GM12864 (cell line): ENCODE data around the gene RASAL2.

Experiments
- DNase-seq: peaks from one replicate; pipeline ENCODE4 v3.0.0-alpha.2; 2011; ENCODE audit warnings: low read depth
- H3K4me3 ChIP-seq: 2 replicates; pipeline ENCODE4 v1.5.1; 2011; ENCODE audit warnings: mild to moderate bottlenecking, low read depth, low read length, control low read depth
- TF ChIP-seq, protein P1 (sequence below): IDR thresholded peaks from 2 replicates; pipeline ENCODE4 v1.5.1; 2011; ENCODE audit warnings: low read depth, mild to moderate bottlenecking, moderate library complexity, low read length, control low read depth, inconsistent platforms; ENCODE audit errors: missing control alignments

Gene RASAL2

GRCh38 chr1:178456472-178456871 is 362.6 kb downstream of the RASAL2 start:
- no peak for DNase-seq
- TF ChIP-seq, protein P1, sequence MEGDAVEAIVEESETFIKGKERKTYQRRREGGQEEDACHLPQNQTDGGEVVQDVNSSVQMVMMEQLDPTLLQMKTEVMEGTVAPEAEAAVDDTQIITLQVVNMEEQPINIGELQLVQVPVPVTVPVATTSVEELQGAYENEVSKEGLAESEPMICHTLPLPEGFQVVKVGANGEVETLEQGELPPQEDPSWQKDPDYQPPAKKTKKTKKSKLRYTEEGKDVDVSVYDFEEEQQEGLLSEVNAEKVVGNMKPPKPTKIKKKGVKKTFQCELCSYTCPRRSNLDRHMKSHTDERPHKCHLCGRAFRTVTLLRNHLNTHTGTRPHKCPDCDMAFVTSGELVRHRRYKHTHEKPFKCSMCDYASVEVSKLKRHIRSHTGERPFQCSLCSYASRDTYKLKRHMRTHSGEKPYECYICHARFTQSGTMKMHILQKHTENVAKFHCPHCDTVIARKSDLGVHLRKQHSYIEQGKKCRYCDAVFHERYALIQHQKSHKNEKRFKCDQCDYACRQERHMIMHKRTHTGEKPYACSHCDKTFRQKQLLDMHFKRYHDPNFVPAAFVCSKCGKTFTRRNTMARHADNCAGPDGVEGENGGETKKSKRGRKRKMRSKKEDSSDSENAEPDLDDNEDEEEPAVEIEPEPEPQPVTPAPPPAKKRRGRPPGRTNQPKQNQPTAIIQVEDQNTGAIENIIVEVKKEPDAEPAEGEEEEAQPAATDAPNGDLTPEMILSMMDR = no peak

DNA sequence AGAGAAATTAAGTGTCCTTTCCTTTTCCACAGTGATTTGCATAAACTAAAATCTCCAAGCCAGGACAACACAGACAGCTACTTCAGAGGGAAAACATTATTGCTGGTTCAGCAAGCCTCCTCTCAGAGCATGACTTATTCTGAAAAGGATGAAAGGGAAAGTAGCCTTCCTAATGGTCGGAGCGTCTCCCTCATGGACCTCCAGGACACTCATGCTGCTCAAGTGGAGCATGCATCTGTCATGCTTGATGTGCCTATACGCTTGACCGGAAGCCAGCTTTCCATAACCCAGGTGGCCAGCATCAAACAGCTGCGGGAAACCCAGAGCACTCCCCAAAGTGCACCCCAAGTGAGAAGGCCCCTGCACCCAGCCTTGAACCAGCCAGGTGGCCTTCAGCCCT is 363.7 kb downstream of the RASAL2 start:
- no peak overlapping the region for H3K4me3 ChIP-seq
- DNase-seq = no peak
- TF ChIP-seq, protein P1 = no peak

More at GRCh38 chr1:178456472-178456871, 362.6 kb downstream of the RASAL2 start:
- H3K4me3 ChIP-seq = no peak overlapping the region

GRCh38 chr1:178458203-178458602 is 364.3 kb downstream of the RASAL2 start:
- no peak overlapping the region for H3K4me3 ChIP-seq
- TF ChIP-seq, protein P1 = no peak
- no peak for DNase-seq

DNA sequence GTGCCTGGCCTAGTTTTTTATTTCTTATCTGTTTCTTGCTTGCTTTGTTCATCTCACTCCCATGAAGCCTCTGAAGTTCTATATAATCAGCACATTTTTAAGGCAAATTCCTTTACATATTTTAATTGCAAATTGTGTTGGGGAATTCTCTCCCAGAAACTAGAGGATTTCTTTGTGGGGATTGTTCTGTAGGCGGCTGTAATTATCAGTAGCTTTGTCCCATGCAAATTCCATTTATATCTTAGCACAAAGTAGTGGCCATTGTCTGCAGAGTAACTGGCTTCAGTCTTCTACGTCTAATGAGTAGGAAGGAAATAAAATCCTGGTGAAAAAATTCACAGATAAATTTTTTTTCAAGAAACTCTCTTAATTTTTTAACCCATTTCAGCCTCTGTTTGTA is 367.2 kb downstream of the RASAL2 start:
- H3K4me3 ChIP-seq = no peak overlapping the region
- no peak for DNase-seq
- TF ChIP-seq, protein P1 = no peak

- TF ChIP-seq, protein P1 = no peak
- DNase-seq = no peak
- no peak overlapping the region for H3K4me3 ChIP-seq
Measured at GRCh38 chr1:178461701-178462100, 367.8 kb downstream of the RASAL2 start.

- no peak overlapping the region for H3K4me3 ChIP-seq
- no peak for DNase-seq
- TF ChIP-seq, protein P1 = no peak
Measured at GRCh38 chr1:178464141-178464540, 370.2 kb downstream of the RASAL2 start.

GRCh38 chr1:178464566-178464965 is 370.7 kb downstream of the RASAL2 start:
- no peak overlapping the region for H3K4me3 ChIP-seq
- DNase-seq = no peak
- TF ChIP-seq, protein P1 = no peak
